ENCODE results near the gene KLF16. TPM values are rescaled to one million over a fixed set of nuclear protein-coding genes. Genes with fewer than 3 reads are reported as not detected.

The KLF16 gene
- total RNA-seq, 1 experiment from 2014 or later = 12.6 TPM

GRCh38 chr19:1862424-1863327, 703 bp downstream of the KLF16 start:
- peak; percentile 38 for DNase-seq
- Histone ChIP-seq H3K27me3 (no peaks in the 10 kb centered on the region), H3K36me3 (no peaks in the 10 kb centered on the region; the same call in none of the 2 replicates), H3K9me3 (no peaks in the 10 kb centered on the region), H3K4me3 (peak overlapping the region; percentile 72)

GRCh38 chr19:1862068-1862423, 1.3 kb downstream of the KLF16 start:
- DNase-seq = no peak
- H3K36me3 ChIP-seq = no peaks in the 10 kb centered on the region; the same call in none of the 2 replicates
- H3K9me3 ChIP-seq = no peaks in the 10 kb centered on the region
- no peaks in the 10 kb centered on the region for H3K27me3 ChIP-seq
- peak overlapping the region; percentile 72 for H3K4me3 ChIP-seq

GRCh38 chr19:1861599-1862031, 1.8 kb downstream of the KLF16 start:
- Histone ChIP-seq H3K4me3 (peak overlapping the region; percentile 72), H3K36me3 (no peaks in the 10 kb centered on the region; the same call in none of the 2 replicates), H3K9me3 (no peaks in the 10 kb centered on the region), H3K27me3 (no peaks in the 10 kb centered on the region)
- DNase-seq = no peak

- H3K27me3 ChIP-seq = no peaks in the 10 kb centered on the region
- no peaks in the 10 kb centered on the region for H3K9me3 ChIP-seq
- DNase-seq = no peak
- peak overlapping the region; percentile 72 for H3K4me3 ChIP-seq
- no peaks in the 10 kb centered on the region; the same call in none of the 2 replicates for H3K36me3 ChIP-seq
Measured at GRCh38 chr19:1860821-1861598, 2.4 kb downstream of the KLF16 start.

- DNase-seq = peak; percentile 47
- H3K36me3 ChIP-seq = no peaks in the 10 kb centered on the region; the same call in none of the 2 replicates
- no peaks in the 10 kb centered on the region for H3K9me3 ChIP-seq
- H3K4me3 ChIP-seq = peak overlapping the region; percentile 72
- H3K27me3 ChIP-seq = no peaks in the 10 kb centered on the region
Measured at GRCh38 chr19:1860042-1860775, 3.2 kb downstream of the KLF16 start.

- no peak overlapping the region for H3K4me3 ChIP-seq
- H3K27me3 ChIP-seq = no peaks in the 10 kb centered on the region
- no peak for DNase-seq
- H3K9me3 ChIP-seq = no peaks in the 10 kb centered on the region
- no peaks in the 10 kb centered on the region; the same call in none of the 2 replicates for H3K36me3 ChIP-seq
Measured at GRCh38 chr19:1859331-1859781, 4.0 kb downstream of the KLF16 start.

- no peak overlapping the region for H3K4me3 ChIP-seq
- no peaks in the 10 kb centered on the region; the same call in none of the 2 replicates for H3K36me3 ChIP-seq
- DNase-seq = no peak
- H3K9me3 ChIP-seq = no peaks in the 10 kb centered on the region
- H3K27me3 ChIP-seq = no peaks in the 10 kb centered on the region
Measured at GRCh38 chr19:1858412-1859081, 4.8 kb downstream of the KLF16 start.

- no peak for DNase-seq
- Histone ChIP-seq H3K9me3 (no peaks in the 10 kb centered on the region), H3K27me3 (no peaks in the 10 kb centered on the region), H3K36me3 (no peaks in the 10 kb centered on the region; the same call in none of the 2 replicates), H3K4me3 (no peak overlapping the region)
Measured at GRCh38 chr19:1857648-1858326, 5.6 kb downstream of the KLF16 start.

GRCh38 chr19:1856698-1857603, 6.4 kb downstream of the KLF16 start:
- Histone ChIP-seq H3K36me3 (no peaks in the 10 kb centered on the region; the same call in 1 of the 2 replicates), H3K9me3 (no peaks in the 10 kb centered on the region), H3K4me3 (no peak overlapping the region), H3K27me3 (no peaks in the 10 kb centered on the region)
- no peak for DNase-seq

- Histone ChIP-seq H3K9me3 (no peaks in the 10 kb centered on the region), H3K4me3 (no peak overlapping the region), H3K36me3 (no peaks in the 10 kb centered on the region; the same call in 1 of the 2 replicates), H3K27me3 (no peaks in the 10 kb centered on the region)
- no peak for DNase-seq
Measured at GRCh38 chr19:1856345-1856697, 7.1 kb downstream of the KLF16 start.

GRCh38 chr19:1855828-1856255, 7.5 kb downstream of the KLF16 start:
- no peak overlapping the region for H3K4me3 ChIP-seq
- H3K9me3 ChIP-seq = no peaks in the 10 kb centered on the region
- H3K36me3 ChIP-seq = no peaks in the 10 kb centered on the region; the same call in 1 of the 2 replicates
- no peaks in the 10 kb centered on the region for H3K27me3 ChIP-seq
- DNase-seq = no peak

GRCh38 chr19:1855040-1855827, 8.1 kb downstream of the KLF16 start:
- no peaks in the 10 kb centered on the region for H3K27me3 ChIP-seq
- H3K9me3 ChIP-seq = no peaks in the 10 kb centered on the region
- no peaks in the 10 kb centered on the region; the same call in 1 of the 2 replicates for H3K36me3 ChIP-seq
- H3K4me3 ChIP-seq = no peak overlapping the region
- no peak for DNase-seq

- H3K36me3 ChIP-seq = no peaks in the 10 kb centered on the region
Measured at GRCh38 chr19:1854542-1855039, 8.8 kb downstream of the KLF16 start.

GRCh38 chr19:1854039-1854541, 9.3 kb downstream of the KLF16 start:
- no peak overlapping the region for H3K4me3 ChIP-seq
- DNase-seq = no peak
- H3K36me3 ChIP-seq = no peaks in the 10 kb centered on the region
- H3K27me3 ChIP-seq = no peaks in the 10 kb centered on the region
- H3K9me3 ChIP-seq = no peaks in the 10 kb centered on the region

More at GRCh38 chr19:1854542-1855039, 8.8 kb downstream of the KLF16 start:
- Histone ChIP-seq H3K4me3 (no peak overlapping the region), H3K27me3 (no peaks in the 10 kb centered on the region), H3K9me3 (no peaks in the 10 kb centered on the region)
- DNase-seq = no peak

All from MG63 (cell line).